CD14-positive monocyte (primary cell): ENCODE measurements around the gene GMPR. TPM values are rescaled to one million over a fixed set of nuclear protein-coding genes. Genes with fewer than 3 reads are reported as not detected.
"Not testable (repeated sequence)": the region's sequence is repeated elsewhere in the genome, so short reads cannot be mapped to it uniquely, and the experiment has no call there.

Experiments used
- DNase-seq, 3 donors: peaks; one replicate each; pipeline ENCODE4 v3.0.0-alpha.2; 2011 to 2022
- H2AFZ ChIP-seq: 2 replicates; pipeline ENCODE4 v1.6.0; 2012; ENCODE audit warnings: mild to moderate bottlenecking, low read depth, low read length, inconsistent platforms; ENCODE audit not compliant: insufficient read depth, poor library complexity, severe bottlenecking
- H3K27ac ChIP-seq, 2 donors: 1 replicate in 1 of 2; 2 replicates in 1 of 2; pipeline ENCODE4 v1.5.1; 2012 to 2013; ENCODE audit warnings: low read length in 2 of 2, control low read depth in 1 of 2, inconsistent platforms in 1 of 2, low read depth in 1 of 2, mild to moderate bottlenecking in 1 of 2
- H3K27me3 ChIP-seq, 2 donors: one replicate each; pipeline versions ENCODE4 v1.6.0 to v1.6.1; 2011 to 2013; ENCODE audit warnings: low read length in 2 of 2; ENCODE audit not compliant: control insufficient read depth in 2 of 2, insufficient read depth in 2 of 2
- H3K36me3 ChIP-seq, 2 donors: replicated peaks in 1 of 2; 1 replicate in 1 of 2; 2 replicates in 1 of 2; pipeline versions ENCODE4 v1.5.1 to v1.6.1; 2012 to 2013; ENCODE audit warnings: low read length in 2 of 2, control low read depth in 1 of 2, inconsistent platforms in 1 of 2, mild to moderate bottlenecking in 1 of 2; ENCODE audit not compliant: insufficient read depth in 2 of 2, control insufficient read depth in 1 of 2
- H3K4me1 ChIP-seq, 2 donors: 1 replicate in 1 of 2; 2 replicates in 1 of 2; pipeline versions ENCODE4 v1.5.1 to v1.6.1; 2012 to 2013; ENCODE audit warnings: low read length in 2 of 2, control low read depth in 1 of 2, inconsistent platforms in 1 of 2, mild to moderate bottlenecking in 1 of 2, moderate library complexity in 1 of 2; ENCODE audit not compliant: insufficient read depth in 2 of 2, control insufficient read depth in 1 of 2
- H3K4me2 ChIP-seq: replicated peaks from 2 replicates; pipeline ENCODE3; 2012; ENCODE audit warnings: low read length, moderate library complexity, mild to moderate bottlenecking; ENCODE audit not compliant: poor library complexity, severe bottlenecking; ENCODE audit errors: extremely low read depth
- H3K4me3 ChIP-seq, 3 experiments: fragments of 200-600 bp in 1 of 3; sonication (generic) in 1 of 3; replicated peaks in 1 of 3; 1 replicate in 2 of 3; 2 replicates in 1 of 3; pipeline ENCODE4 v1.5.1; 2011 to 2013; ENCODE audit warnings: low read length in 3 of 3, mild to moderate bottlenecking in 3 of 3, control low read depth in 2 of 3, low read depth in 2 of 3, inconsistent platforms in 1 of 3, moderate library complexity in 1 of 3
- H3K79me2 ChIP-seq: 2 replicates; pipeline ENCODE4 v1.6.0; 2012; ENCODE audit warnings: mild to moderate bottlenecking, control low read depth, inconsistent platforms, low read length, moderate library complexity; ENCODE audit not compliant: insufficient read depth
- H3K9ac ChIP-seq: 2 replicates; pipeline ENCODE4 v1.6.0; 2017; ENCODE audit warnings: low read length, mild to moderate bottlenecking; ENCODE audit not compliant: insufficient read depth, poor library complexity, severe bottlenecking
- H3K9me3 ChIP-seq, 2 donors: replicated peaks in 1 of 2; 1 replicate in 1 of 2; 2 replicates in 1 of 2; pipeline versions ENCODE4 v1.5.1 to v1.6.1; 2012 to 2013; ENCODE audit warnings: low read length in 2 of 2, control low read depth in 1 of 2; ENCODE audit not compliant: control insufficient read depth in 1 of 2, insufficient read depth in 1 of 2
- H4K20me1 ChIP-seq: 2 replicates; pipeline ENCODE4 v1.6.0; 2012; ENCODE audit warnings: mild to moderate bottlenecking, low read length, control low read depth, moderate library complexity; ENCODE audit not compliant: insufficient read depth
- H3K27ac Mint-ChIP-seq, 7 donors: one replicate each; pipeline ENCODE4 v1.8.0; 2020; ENCODE audit warnings: mild to moderate bottlenecking in 7 of 7, mixed read lengths in 7 of 7, moderate library complexity in 6 of 7, inconsistent platforms in 2 of 7
- H3K27me3 Mint-ChIP-seq, 3 donors: one replicate each; pipeline ENCODE4 v1.8.0; 2021 to 2022; ENCODE audit warnings: low read depth in 3 of 3, mild to moderate bottlenecking in 3 of 3, mixed read lengths in 3 of 3, moderate library complexity in 3 of 3, inconsistent platforms in 1 of 3
- H3K36me3 Mint-ChIP-seq, 2 donors: one replicate each; pipeline ENCODE4 v1.8.0; 2020; ENCODE audit warnings: mixed read lengths in 2 of 2, inconsistent platforms in 1 of 2, mild to moderate bottlenecking in 1 of 2
- H3K4me1 Mint-ChIP-seq: one replicate; pipeline ENCODE4 v1.8.0; 2020; ENCODE audit warnings: mild to moderate bottlenecking, mixed read lengths
- H3K4me3 Mint-ChIP-seq, 2 donors: one replicate each; pipeline ENCODE4 v1.8.0; 2020; ENCODE audit warnings: mild to moderate bottlenecking in 2 of 2, mixed read lengths in 2 of 2, moderate library complexity in 1 of 2
- H3K9me3 Mint-ChIP-seq, 7 donors: one replicate each; pipeline ENCODE4 v1.8.0; 2020 to 2022; ENCODE audit warnings: mixed read lengths in 7 of 7, mild to moderate bottlenecking in 6 of 7, moderate library complexity in 6 of 7, inconsistent platforms in 2 of 7
- CTCF ChIP-seq: fragments of 200-600 bp; IDR thresholded peaks from one replicate; pipeline ENCODE4 v1.8.0; 2022; ENCODE audit warnings: antibody characterized with exemption, mild to moderate bottlenecking
- WGBS: methylation state at CpG from one replicate; pipeline ENCODE4 v1.1.5; 2013; ENCODE audit warnings: missing lambda C conversion rate; ENCODE audit not compliant: insufficient coverage; 5-methylcytosine and 5-hydroxymethylcytosine counted together
- intact Hi-C, 2 donors: fragments of 100-400 bp; cut with micrococcal nuclease; formaldehyde crosslinking; loops; one replicate each; pipeline versions ENCODE4 v1.15.0 to v1.15.1; 2023
- polyA plus RNA-seq, 3 donors: library from polyadenylated mRNA; depleted of rRNA in 1 of 3; unstranded in 2 of 3; stranded (reverse) in 1 of 3; fragments of 300-500 nt in 2 of 3; fragments of >200 nt in 1 of 3; fragmentation: Illumina TruSeq in 2 of 3; gene quantifications; 1 replicate in 2 of 3; 2 replicates in 1 of 3; pipeline ENCODE4 v1.2.3, GENCODE V29; 2012 to 2021

The GMPR gene
- polyA plus RNA-seq, 3 donors, result 1.9 to 3.8 (median 3.2) TPM

GRCh38 chr6:16265351-16266341, 27.3 kb downstream of the GMPR start:
- Histone ChIP-seq H3K36me3 (no peaks in the 10 kb centered on the region), H3K4me2 (no peak overlapping the region), H3K27ac (no peak overlapping the region), H3K79me2 (no peaks in the 10 kb centered on the region), H3K9ac (no peak overlapping the region), H3K9me3 (no peaks in the 10 kb centered on the region), H3K27me3 (no peaks in the 10 kb centered on the region), H3K4me3 (no peak overlapping the region), H4K20me1 (no peaks in the 10 kb centered on the region), H2AFZ (no peak overlapping the region), H3K4me1 (no peaks in the 10 kb centered on the region)
- 96% methylated on average over 29 of the region's 31 CpGs for WGBS
- Mint-ChIP-seq H3K27me3 (peaks cover 2 to 3% (median 3%) of the 10 kb centered on the region in 3 donors), H3K9me3 (no peaks in the 10 kb centered on the region), H3K36me3 (no peaks in the 10 kb centered on the region), H3K27ac (no peak overlapping the region), H3K4me1 (no peaks in the 10 kb centered on the region), H3K4me3 (no peak overlapping the region)
- DNase-seq, result no peak
- no peak for TF ChIP-seq CTCF
- intact Hi-C loops, result no loop called here

GRCh38 chr6:16267428-16268263, 29.3 kb downstream of the GMPR start:
- TF ChIP-seq CTCF, result no peak

GRCh38 chr6:16269442-16270070, 31.2 kb downstream of the GMPR start:
- H3K4me3 Mint-ChIP-seq, H3K9ac ChIP-seq, H4K20me1 ChIP-seq, H3K9me3 ChIP-seq, intact Hi-C loops, H3K4me1 ChIP-seq, H3K79me2 ChIP-seq, H3K36me3 ChIP-seq, H3K4me3 ChIP-seq, DNase-seq, H2AFZ ChIP-seq, H3K27me3 Mint-ChIP-seq, H3K4me1 Mint-ChIP-seq, H3K27ac ChIP-seq, H3K4me2 ChIP-seq, H3K36me3 Mint-ChIP-seq, H3K27ac Mint-ChIP-seq, H3K27me3 ChIP-seq, H3K9me3 Mint-ChIP-seq: not testable (repeated sequence)
- WGBS, result 100% methylated on average over 3 of the region's 7 CpGs

More at GRCh38 chr6:16267428-16268263, 29.3 kb downstream of the GMPR start:
- Histone ChIP-seq H3K9me3 (no peaks in the 10 kb centered on the region), H3K4me1 (no peaks in the 10 kb centered on the region), H3K79me2 (no peaks in the 10 kb centered on the region), H3K4me3 (no peak overlapping the region), H3K27me3 (no peaks in the 10 kb centered on the region), H3K4me2 (no peak overlapping the region), H2AFZ (no peak overlapping the region), H3K9ac (no peak overlapping the region), H3K36me3 (no peaks in the 10 kb centered on the region), H3K27ac (no peak overlapping the region), H4K20me1 (no peaks in the 10 kb centered on the region)
- H3K27ac Mint-ChIP-seq, result peak overlapping the region in 1 of 7 donors; percentile 13
- WGBS, result 93% methylated on average over 21 of the region's 23 CpGs
- H3K36me3 Mint-ChIP-seq, result no peaks in the 10 kb centered on the region
- no peaks in the 10 kb centered on the region for H3K4me1 Mint-ChIP-seq
- no peaks in the 10 kb centered on the region for H3K9me3 Mint-ChIP-seq
- H3K27me3 Mint-ChIP-seq, result peaks cover 2 to 5% (median 5%) of the 10 kb centered on the region in 3 donors
- DNase-seq, result no peak
- intact Hi-C loops, result no loop called here
- no peak overlapping the region for H3K4me3 Mint-ChIP-seq
